Prostate gland (tissue), 2 donors: ENCODE results near the gene LARGE1. TPM values are rescaled to one million over a fixed set of nuclear protein-coding genes. Genes with fewer than 3 reads are reported as not detected.

Source experiments
- DNase-seq: peaks from one replicate; pipeline ENCODE4 v3.0.0-alpha.2; 2019; ENCODE audit warnings: low spot score
- H3K27ac ChIP-seq, 2 donors: fragments of 200-600 bp; sonication (generic); 2 replicates each; pipeline ENCODE4 v1.5.1; 2017 to 2019
- H3K27me3 ChIP-seq: fragments of 200-600 bp; sonication (generic); replicated peaks from 2 replicates; pipeline ENCODE4 v1.5.1; 2019; ENCODE audit not compliant: insufficient read depth
- H3K36me3 ChIP-seq, 2 donors: fragments of 200-600 bp; sonication (generic); 1 replicate in 1 of 2; 2 replicates in 1 of 2; pipeline versions ENCODE4 v1.5.1 to v1.8.1; 2017 to 2019
- H3K4me1 ChIP-seq: fragments of 200-600 bp; sonication (generic); replicated peaks from 2 replicates; pipeline ENCODE4 v1.5.1; 2019
- H3K4me3 ChIP-seq, 2 donors: fragments of 200-600 bp; sonication (generic); 2 replicates each; pipeline ENCODE4 v1.5.1; 2017 to 2019
- H3K9me3 ChIP-seq: fragments of 200-600 bp; sonication (generic); 2 replicates; pipeline ENCODE4 v1.5.1; 2017
- CTCF ChIP-seq, 4 experiments: fragments of 200-600 bp in 2 of 4; fragments of 450-650 bp in 2 of 4; sonication (generic) in 2 of 4; IDR thresholded peaks; 1 replicate in 3 of 4; 2 replicates in 1 of 4; pipeline ENCODE4 v1.5.1; 2016 to 2019; ENCODE audit warnings: antibody characterized with exemption in 4 of 4, mild to moderate bottlenecking in 2 of 4, moderate library complexity in 2 of 4
- POLR2A ChIP-seq: fragments of 450-650 bp; IDR thresholded peaks from one replicate; pipeline ENCODE4 v1.6.1; 2016; ENCODE audit warnings: antibody characterized with exemption, mild to moderate bottlenecking
- POLR2AphosphoS5 ChIP-seq: sonication (generic); formaldehyde crosslinking; IDR thresholded peaks from one replicate; pipeline ENCODE4 v1.6.1; 2017; ENCODE audit warnings: antibody characterized with exemption
- WGBS: methylation state at CpG from one replicate; pipeline ENCODE4 v1.1.5; 2018; 5-methylcytosine and 5-hydroxymethylcytosine counted together
- intact Hi-C: fragments of 100-400 bp; cut with DNase I; formaldehyde crosslinking; loops from one replicate; pipeline ENCODE4 v1.14.2; 2022
- total RNA-seq, 2 donors: library from RNA; depleted of rRNA; stranded (reverse); fragments of >200 nt; gene quantifications; one replicate each; pipeline ENCODE4 v1.1.0, GENCODE V29; 2016

The LARGE1 gene
- total RNA-seq, 2 donors from 2014 or later = 18.6 to 37.4 TPM

GRCh38 chr22:33854724-33855123, 65.6 kb downstream of the LARGE1 start:
- intact Hi-C loops = no loop called here
- peak overlapping the region in 1 of 2 donors; percentile 78 for H3K27ac ChIP-seq
- 97% methylated on average over 11 of the region's 11 CpGs for WGBS
- H3K4me3 ChIP-seq = no peak overlapping the region
- no peak for TF ChIP-seq POLR2AphosphoS5
- no peak for TF ChIP-seq CTCF (IDR thresholded peaks at IDR 0.05)
- no peak for TF ChIP-seq POLR2A
- no peaks in the 10 kb centered on the region for H3K9me3 ChIP-seq
- peaks cover 11% of the 10 kb centered on the region for H3K4me1 ChIP-seq
- DNase-seq = no peak
- no peaks in the 10 kb centered on the region for H3K27me3 ChIP-seq
- H3K36me3 ChIP-seq = no peaks in the 10 kb centered on the region

- Histone ChIP-seq H3K27me3 (no peaks in the 10 kb centered on the region), H3K27ac (peak overlapping the region; percentile 78 to 81), H3K9me3 (no peaks in the 10 kb centered on the region), H3K4me3 (peak overlapping the region; percentile 19 to 29), H3K4me1 (peaks cover 11% of the 10 kb centered on the region), H3K36me3 (no peaks in the 10 kb centered on the region)
- intact Hi-C loops = no loop called here
- peak; percentile 89 for DNase-seq
- no peak for TF ChIP-seq CTCF (IDR thresholded peaks at IDR 0.05)
- TF ChIP-seq POLR2A = no peak
- peak; percentile 87 for TF ChIP-seq POLR2AphosphoS5
- WGBS = 18% methylated on average over 9 of the region's 9 CpGs
Measured at GRCh38 chr22:33853200-33854097, 66.8 kb downstream of the LARGE1 start.

- H3K27ac ChIP-seq = peak overlapping the region; percentile 78 to 81
- no peaks in the 10 kb centered on the region for H3K36me3 ChIP-seq
- H3K4me1 ChIP-seq = peaks cover 11% of the 10 kb centered on the region
- TF ChIP-seq POLR2AphosphoS5 = peak; percentile 89
- no peak for TF ChIP-seq CTCF (IDR thresholded peaks at IDR 0.05)
- H3K9me3 ChIP-seq = no peaks in the 10 kb centered on the region
- 19% methylated on average over 5 of the region's 5 CpGs for WGBS
- H3K4me3 ChIP-seq = no peak overlapping the region
- intact Hi-C loops = no loop called here
- H3K27me3 ChIP-seq = no peaks in the 10 kb centered on the region
- DNase-seq = peak; percentile 59
Measured at GRCh38 chr22:33851821-33852384, 68.4 kb downstream of the LARGE1 start.

GRCh38 chr22:33851240-33851639, 69.0 kb downstream of the LARGE1 start:
- H3K27ac ChIP-seq = peak overlapping the region; percentile 78 to 81
- intact Hi-C loops = no loop called here
- TF ChIP-seq POLR2AphosphoS5 = no peak
- no peak for TF ChIP-seq POLR2A
- no peak for TF ChIP-seq CTCF (IDR thresholded peaks at IDR 0.05)
- WGBS = 47% methylated on average over 5 of the region's 5 CpGs
- H3K4me1 ChIP-seq = peaks cover 11% of the 10 kb centered on the region
- no peaks in the 10 kb centered on the region for H3K9me3 ChIP-seq
- no peaks in the 10 kb centered on the region for H3K36me3 ChIP-seq
- no peak for DNase-seq
- no peaks in the 10 kb centered on the region for H3K27me3 ChIP-seq
- H3K4me3 ChIP-seq = no peak overlapping the region
